GM19023 (cell line): ENCODE results near the gene RAET1G.
"Not testable (repeated sequence)": the region's sequence is repeated elsewhere in the genome, so short reads cannot be mapped to it uniquely, and the experiment has no call there.

ENCODE experiments used
- ATAC-seq: cut with Tn5 transposase; IDR thresholded peaks from one replicate; pipeline ENCODE4 v1.9.1; 2021; ENCODE audit warnings: mild to moderate bottlenecking, moderate library complexity; ENCODE audit not compliant: unreplicated experiment

The RAET1G gene

DNA sequence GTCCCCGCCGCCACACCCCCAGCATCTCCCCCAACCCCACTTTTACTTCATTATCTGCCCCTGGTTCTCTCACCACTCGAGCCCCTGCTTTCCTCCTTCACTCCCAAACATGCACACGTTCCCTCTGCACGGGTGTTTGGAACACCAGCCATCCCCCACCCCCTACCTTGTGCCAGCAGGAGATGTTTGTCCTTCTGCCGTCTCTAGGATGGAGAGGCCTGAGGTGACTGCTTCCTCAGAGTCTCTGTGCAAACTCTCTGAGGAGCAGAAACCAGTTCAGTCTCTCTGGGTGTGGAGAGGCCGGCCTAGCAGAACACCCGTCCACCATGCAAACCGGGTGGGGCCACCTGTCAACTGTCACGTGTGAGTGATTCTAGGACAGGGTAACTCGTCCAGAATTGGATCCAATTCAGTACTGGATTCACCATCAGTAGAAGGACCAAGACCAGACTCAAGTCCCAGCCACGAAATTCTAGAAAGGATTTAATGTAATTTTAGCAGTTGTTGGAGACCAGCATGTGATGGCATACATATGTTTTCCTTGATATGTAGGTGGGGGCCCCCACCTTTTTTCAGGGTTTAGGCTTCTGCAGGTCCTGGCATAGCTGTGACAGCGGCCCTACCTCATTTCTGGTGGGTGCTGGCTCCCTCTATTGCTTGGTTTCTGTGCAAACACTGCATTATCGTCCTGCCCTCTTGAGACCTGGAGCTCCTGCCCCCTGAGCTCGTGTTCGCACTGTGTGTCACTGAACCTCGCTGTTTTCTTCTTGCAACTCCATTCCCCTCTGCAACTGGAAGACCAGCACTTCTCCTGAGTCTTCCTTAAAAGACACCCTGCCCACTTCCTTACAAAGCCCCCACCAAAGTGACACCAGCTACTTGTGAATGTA, 24.8 kb downstream of the RAET1G start, which contains the start of gene RAET1E:
TSS of gene RAET1E (minus strand) at position 259 of the 890 bp plus-strand sequence. CDS start 7,212 bp downstream, outside the sequence.
- ATAC-seq, result no peak

DNA sequence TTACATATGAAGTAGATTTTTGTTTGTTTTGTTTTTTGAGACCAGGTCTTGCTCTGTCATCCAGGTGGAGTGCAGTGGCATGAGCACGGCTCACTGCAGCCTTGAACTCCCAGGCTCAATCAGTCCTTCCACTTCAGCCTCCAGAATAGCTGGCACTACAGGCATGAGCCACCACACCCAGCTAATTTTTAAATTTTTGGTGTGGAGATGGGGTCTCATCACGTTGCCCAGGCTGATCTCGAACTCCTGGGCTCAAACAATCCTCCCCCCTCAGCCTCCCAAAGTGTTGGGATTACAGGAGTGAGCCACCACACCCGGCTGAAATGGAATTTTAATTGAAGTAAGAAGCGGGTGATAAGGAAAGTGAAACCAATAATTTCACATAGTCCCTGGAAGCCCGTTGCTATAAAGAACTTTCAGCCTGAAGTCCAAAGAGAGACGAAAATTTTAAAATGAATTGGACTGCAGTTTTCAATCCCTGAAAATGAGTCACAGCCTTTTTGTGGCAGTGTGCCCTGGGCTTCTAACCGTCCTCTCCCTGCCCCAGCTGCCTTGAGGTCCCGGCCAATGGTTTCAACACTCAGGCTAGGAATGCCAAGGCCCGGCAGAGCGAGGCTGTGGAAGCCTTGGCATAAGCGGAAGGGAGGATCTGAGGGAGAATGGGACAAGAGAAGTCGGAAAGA, 25.8 kb downstream of the RAET1G start:
- ATAC-seq, result no peak

DNA sequence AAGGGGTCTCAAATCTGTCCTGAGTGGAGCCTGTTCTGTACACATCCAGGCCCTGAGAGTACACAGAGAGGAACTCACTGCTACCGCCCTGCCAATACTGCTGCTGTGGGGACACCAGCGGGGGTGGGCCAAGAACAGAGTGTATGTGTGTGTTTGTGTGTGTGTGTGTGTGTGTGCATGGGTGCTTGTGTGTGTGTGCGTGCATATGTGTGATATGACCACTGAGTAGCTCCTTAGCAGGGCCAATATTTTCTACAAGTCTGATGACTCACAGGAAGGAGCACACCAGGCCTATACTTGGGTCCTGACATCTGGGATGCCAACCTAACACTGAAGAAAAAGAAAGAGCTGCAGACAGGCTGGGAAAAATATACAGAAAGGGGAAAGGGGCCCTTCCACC, 26.4 kb downstream of the RAET1G start:
- ATAC-seq, result no peak

DNA sequence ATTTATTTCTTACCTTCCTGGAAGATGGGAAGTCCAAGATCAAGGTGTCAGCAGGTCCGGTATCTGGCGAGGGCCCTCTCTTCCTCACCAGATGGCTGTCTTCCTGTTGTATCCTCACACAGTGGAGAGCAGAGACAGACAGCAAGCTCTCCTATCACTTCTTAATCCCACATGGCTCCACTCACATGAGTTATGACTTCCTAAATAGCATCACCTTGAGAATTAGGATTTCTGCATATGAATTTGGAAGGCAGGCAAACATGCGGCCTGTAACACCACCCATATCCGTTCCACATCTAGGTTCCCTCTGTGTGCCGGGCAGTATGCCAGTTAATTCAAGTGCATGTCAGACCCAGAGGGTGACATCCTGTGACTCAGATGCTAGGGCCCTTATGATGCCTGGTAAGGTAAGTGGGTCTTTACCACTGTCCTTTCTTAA, 27.1 kb downstream of the RAET1G start:
- no peak for ATAC-seq

DNA sequence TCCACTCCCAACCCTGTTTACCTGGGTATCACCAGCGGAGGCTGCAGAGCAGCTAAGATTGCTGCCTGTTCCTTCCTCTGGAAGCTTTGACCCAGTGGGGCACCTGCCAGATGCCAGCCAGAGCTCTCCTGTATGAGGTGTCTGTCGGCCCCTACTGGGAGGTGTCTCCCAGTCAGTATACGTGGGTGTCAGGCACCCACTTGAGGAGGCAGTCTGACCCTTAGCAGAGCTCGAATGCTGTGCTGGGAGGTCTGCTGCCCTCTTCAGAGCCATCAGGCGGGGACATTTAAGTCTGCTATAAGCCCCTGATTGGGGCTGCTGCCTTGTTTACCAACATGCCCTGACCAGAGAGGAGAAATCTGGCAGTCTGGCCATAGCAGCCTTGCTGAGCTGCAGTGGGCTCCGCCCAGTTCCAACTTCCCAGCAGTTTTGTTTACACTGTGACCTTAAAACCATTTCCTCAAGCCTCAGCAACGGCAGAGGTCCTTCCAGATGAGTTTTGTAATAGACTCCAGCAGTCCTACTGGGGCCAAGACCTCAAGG, 27.8 kb downstream of the RAET1G start:
- ATAC-seq, result no peak

DNA sequence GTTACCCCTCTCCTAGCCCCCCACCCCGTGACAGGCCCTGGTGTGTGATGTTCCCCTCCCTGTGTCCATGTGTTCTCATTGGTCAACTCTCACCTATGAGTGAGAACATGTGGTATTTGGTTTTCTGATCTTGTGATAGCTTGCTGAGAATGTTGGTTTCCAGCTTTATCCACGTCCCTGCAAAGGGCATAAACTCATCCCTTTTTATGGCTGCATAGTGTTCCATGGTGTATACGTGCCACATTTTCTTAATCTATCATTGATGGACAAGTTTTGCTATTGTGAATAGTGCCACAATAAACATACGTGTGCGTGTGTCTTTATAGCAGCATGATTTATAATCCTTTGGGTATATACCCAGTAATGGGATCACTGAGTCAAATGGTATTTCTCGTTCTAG, 31.1 kb downstream of the RAET1G start:
- ATAC-seq, result not testable (repeated sequence)

DNA sequence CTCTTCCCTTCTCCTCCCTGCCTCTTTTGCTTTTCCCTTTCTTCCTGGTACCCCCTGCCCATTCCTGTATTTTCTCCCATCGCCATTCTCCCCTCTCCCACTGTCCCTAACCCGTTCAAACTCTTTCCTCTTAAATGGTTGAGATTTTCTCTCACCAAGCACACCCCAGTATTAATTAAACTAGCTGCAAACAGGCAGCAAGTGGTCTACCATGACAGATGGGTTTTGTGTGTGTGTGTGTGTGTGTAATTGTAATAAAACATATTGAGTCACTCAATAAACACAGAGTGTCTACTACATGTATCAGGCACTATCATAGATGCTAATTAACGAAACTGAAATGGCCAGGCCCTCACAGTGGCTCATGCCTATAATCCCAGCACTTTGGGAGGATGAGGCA, 31.7 kb downstream of the RAET1G start:
- no peak for ATAC-seq

DNA sequence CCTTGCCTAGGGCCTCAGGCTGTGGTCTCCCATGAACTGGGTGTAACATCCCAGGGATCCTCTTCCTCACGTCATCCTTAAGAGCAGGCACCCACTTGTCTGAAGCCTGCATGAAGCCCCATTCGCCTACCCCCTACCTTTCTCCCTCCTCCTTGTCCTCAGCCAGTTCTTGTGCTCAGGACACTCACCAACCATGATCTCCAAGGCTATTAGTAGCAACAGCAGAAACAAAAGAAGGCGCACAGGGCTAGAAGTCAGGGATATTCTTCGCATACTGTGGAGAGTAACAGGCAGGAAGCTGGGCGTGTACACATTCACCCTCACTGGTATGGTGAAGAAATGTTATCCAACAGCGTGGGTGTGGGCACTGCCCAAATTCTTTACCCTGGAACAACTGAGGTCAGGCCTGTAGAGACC, 32.3 kb downstream of the RAET1G start:
- ATAC-seq, result no peak

DNA sequence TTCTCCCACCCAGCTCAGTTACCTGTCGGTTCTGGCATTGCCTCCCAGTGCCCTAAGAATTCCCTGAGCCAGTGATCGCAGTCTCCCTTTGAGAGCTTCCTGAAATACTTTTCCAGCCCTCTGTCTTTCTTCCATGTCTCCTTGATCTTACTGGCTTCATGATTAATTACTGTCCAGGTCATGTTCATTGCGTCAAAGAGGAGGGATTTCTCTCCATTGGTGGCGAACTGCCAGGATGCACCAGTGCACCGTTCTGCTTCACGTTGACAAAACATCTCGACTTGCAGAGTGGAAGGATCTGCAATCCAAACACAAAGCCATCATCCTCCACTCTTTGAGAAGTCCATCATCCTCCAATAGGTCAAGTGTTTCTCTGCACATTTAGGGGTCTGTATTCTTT, 33.6 kb downstream of the RAET1G start:
- no peak for ATAC-seq

DNA sequence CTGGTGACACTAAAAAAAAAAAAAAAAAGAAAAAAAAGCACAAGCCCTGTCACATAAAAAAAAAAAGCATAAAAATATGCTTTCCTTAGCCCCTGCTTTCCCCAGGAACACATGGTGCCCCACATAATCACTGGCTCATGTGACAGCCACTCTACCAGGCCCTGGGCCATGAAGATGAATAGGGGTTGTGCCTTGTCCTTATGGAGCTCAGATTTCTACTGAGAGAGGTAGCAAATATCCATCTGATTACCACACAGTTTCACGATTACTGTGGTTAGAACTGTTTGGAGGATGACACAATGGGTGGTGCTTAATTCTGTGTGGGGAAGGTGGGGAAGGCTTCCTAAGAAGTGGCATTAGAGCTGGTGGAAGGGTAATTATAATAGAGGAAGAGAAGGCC, 34.3 kb downstream of the RAET1G start:
- ATAC-seq, result no peak

DNA sequence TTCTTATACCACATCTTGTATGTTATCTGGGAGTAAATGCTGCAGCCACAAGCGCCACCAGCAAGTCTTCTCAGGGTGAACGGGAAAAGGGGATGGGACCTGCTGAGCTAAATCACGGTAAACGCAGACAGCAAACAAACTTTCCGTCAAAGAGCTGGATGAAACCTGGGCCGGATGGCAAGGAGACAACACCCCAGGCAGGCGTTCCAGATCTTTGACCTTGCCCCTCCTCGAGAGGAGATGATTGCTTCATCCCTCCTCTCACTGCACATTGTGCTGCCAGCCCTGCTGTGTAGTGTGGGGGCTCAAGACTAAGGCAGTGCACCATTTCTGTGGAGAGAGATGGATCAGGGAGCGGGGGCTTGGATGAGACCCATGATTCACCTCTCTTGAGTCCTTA, 34.8 kb downstream of the RAET1G start:
- ATAC-seq, result no peak

DNA sequence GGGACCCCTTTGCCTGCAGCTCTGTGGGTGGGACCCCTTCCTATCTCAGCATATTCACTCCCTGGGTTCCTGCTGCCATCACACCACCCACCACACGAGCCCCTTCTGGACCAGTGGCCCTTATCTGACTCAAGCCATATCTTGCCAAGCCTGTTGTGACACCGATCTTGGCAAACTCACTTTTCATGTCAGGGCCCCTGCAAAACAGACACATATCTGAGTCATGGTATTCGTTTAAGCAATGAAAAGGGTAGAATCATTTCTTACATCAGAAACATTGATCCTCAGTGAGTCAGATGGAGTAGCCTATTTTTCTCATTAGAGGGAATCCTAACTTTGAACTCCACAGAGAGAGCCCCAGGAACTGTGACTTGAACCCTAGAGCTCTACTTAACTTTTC, 35.6 kb downstream of the RAET1G start:
- ATAC-seq, result no peak

DNA sequence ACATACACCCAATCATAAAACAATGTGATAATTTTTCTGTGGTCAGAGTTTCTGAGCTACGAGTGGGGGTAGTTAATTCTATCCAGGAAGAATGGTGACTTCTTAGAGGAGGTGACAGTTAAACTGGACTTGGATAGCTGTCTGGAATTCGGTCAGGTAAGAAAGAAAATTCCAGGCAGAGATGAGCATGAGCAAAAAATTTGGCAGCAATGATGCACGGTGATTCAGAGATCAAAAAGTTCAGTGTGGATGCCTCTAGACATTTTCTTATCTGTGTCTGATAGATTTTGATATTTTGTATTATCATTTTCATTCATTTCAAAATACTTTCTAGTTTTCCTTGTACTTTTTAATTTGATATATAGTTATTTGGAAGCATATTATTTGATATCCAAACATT, 37.0 kb downstream of the RAET1G start:
- no peak for ATAC-seq

DNA sequence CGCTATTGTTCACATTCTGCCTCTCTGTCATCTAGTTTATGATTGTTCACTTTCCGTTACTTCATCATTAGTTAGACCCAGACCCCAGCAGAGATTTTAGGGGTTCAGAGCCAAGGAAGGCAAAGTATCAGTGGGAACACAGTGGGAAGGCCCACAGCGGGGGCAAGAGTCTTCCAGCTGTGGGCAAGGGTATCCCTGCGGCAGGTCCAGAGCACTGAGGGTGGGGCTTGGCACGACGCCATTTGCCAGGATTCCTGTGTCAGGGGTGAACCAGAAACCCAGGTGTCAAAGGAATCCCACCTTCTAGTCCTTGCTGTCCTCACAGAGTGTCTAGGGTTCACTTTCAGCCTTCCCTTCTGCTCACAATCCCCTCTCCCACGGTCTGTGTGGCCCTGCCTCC, 38.3 kb downstream of the RAET1G start:
- ATAC-seq, result no peak

DNA sequence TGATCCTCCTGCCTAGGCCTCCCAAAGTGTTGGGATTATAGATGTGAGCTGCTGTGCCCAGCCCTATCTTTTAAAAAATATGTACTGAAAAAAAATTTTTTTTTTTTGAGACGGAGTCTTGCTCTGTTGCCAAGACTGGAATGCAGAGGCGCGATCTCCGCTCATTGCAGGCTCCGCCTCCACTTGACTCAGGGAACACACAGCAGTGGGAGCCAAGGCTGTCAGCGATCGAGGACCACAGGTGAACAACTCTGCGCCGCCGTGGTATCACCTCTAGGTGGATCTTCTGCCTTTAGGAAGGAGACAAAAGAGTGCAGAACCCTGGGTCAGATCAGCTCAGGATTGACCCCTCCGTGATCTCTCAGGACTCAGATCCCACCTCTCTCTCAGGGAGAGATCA, 38.7 kb downstream of the RAET1G start:
- no peak for ATAC-seq

DNA sequence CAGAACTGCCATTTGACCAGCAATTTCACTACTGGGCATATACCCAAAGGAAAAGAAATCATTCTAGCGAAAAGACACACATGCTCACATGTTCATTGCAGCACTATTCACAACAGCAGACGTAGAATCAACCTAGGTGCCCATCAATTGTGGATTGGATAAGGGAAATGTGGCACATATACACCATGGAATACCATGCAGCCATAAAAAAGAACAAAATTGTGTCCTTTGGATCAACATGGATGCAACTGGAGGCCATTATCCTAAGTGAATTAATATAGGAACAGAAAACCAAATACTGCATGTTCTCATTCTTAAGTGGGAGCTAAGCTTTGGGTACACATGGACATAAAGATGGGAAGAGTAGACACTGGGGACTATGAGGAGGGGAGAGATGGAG, 41.1 kb downstream of the RAET1G start:
- no peak for ATAC-seq

DNA sequence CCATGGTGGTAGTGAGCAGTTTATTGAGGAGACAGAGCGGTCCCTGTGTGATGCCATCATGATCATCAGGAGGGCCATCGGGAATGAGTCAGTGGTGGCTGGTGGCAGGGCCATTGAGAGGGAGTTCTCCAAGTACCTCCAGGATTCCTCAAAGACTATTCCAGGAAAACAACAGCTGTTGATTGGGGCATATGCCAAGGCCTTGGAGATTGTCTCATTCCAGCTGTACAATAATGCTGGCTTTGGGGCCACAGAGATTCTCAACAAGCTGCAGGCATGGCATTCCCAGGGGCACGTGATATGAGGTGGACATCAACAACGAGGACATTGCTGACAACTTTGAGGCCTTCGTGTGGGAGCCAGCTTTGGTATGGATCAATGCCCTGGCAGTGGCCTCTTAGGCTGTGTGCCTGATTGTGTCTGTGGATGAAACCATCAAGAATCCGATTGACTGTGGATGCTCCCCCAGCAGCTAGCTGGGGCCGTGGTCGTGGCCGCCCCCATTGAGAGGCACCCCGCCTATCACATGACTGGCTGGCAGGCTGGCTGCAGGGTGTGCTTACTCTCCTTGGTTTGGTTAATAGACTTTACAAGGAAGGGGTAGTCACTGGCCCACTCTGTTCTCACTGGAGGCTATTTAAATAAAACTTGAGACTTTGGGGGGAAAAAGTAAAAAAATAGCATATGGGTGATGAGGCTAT, 41.7 kb downstream of the RAET1G start:
- no peak for ATAC-seq

DNA sequence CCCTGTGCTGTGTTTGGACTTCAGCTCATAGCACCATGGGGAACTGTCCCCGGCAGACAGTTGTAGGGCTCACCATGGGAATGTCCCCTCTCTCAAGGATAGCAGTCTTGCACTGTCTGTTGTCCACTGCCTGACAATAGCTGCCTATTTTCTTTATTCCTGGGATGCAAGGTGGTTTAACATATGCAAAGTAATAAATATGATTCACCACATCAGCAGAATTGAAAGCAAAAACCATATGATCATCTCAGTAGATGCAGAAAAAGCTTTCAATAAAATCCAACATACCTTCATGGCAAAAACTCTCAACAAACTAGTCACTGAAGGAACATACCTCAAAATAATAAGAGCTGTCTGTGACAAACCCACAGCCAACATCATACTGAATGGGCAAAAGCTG, 45.3 kb downstream of the RAET1G start:
- no peak for ATAC-seq

DNA sequence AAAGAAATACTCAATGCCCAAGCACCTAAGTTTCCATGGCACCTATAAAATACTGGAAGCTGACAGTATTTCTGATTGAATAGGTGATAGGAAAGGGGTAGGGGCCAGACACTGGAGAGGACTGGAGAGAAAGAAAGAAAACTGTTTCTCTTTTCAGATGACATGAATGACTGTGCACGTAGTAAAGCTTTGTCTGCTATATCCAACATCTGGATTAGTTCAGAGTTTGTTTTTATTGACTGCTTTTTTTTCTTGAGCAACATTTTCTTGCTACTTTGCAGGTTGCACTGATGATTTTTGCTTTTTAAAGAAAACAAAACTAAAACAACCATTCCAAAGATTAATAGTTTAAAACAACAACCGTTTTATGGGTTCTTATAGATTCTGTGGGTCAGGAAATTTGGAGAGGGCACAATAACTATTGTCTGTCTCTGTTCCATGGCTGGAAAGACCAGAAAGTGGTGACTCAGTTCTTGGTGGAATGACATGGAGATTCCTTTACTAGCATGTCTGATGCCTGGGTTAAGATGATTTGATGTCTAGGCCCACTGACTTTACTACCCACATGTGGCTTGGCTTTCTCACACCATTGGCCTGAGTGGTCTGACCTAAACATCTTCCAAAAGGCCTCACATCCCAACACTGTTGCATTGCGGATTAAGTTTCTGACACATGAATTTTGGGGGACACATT, 46.5 kb downstream of the RAET1G start:
- ATAC-seq, result no peak

DNA sequence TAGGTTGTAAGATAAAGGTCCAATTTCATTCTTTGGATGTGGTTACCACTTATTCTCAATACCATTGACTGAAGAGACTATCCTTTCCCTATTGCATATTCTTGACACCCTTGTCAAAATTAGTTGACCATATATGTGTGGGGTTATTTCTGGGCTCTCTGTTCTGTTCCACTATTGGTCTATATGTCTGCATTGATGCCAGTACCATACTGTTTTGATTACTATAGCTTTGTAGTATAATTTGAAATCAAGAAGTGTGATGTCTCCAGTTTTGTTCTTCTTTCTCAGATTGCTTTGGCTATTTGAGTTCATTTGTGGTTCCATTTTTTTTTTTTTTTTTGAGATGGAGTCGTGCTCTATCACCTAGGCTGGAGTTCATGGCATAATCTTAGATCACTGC, 50.7 kb downstream of the RAET1G start:
- ATAC-seq, result no peak

DNA sequence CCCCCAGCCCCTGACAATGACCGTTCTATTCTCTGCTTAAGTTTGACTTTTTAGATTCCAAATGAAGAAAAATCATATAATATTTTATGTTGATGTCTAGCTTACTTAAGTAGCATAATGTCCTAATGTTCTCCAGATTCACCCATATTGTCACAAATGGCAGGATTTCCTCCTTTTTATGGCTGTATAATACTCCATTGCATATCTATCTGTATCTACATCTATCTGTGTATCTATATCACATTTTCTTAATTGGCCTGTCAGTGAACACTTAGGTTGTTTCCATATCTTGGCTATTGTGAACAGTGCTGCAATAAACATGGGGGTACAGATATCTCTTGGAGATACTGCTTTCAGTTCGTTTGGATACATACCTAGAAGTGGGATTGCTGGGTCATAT, 51.7 kb downstream of the RAET1G start:
- ATAC-seq, result no peak
